WTC11 (cell line): ENCODE measurements around the gene HYDIN. TPM values are rescaled to one million over a fixed set of nuclear protein-coding genes. Genes with fewer than 3 reads are reported as not detected.

Experiments
- ATAC-seq: fragments of 200-7000 bp; cut with Tn5 transposase; 2 replicates; pipeline ENCODE4 v1.10.0; 2021; ENCODE audit warnings: mild to moderate bottlenecking, moderate library complexity
- CTCF ChIA-PET: fragments of 300-600 bp; sonication (Branson Sonifier 250); formaldehyde crosslinking; loops from one replicate; lab custom pipeline; 2021; ENCODE audit warnings: antibody characterized with exemption; lab: Charles Lee
- POLR2A ChIA-PET: fragments of 350-600 bp; sonication (Branson Sonifier 250); formaldehyde crosslinking; loops from one replicate; lab custom pipeline; 2021; ENCODE audit warnings: antibody characterized with exemption; lab: Charles Lee
- DNase-seq: peaks from one replicate; pipeline ENCODE4 v3.0.0; 2021; ENCODE audit warnings: low spot score
- H3K27ac Mint-ChIP-seq: 2 replicates; pipeline ENCODE4 v1.8.0; 2021; ENCODE audit warnings: mixed read lengths
- H3K27me3 Mint-ChIP-seq: 2 replicates; pipeline ENCODE4 v1.8.0; 2021; ENCODE audit warnings: low read depth, mild to moderate bottlenecking, moderate library complexity, mixed read lengths
- H3K36me3 Mint-ChIP-seq: 2 replicates; pipeline ENCODE4 v1.8.0; 2021; ENCODE audit warnings: mixed read lengths
- H3K4me1 Mint-ChIP-seq: 2 replicates; pipeline ENCODE4 v1.8.0; 2022; ENCODE audit warnings: mixed read lengths
- H3K4me3 Mint-ChIP-seq: 2 replicates; pipeline ENCODE4 v1.8.0; 2021; ENCODE audit warnings: mild to moderate bottlenecking, moderate library complexity, mixed read lengths
- H3K9me3 Mint-ChIP-seq: 2 replicates; pipeline ENCODE4 v1.8.0; 2021; ENCODE audit warnings: mixed read lengths
- AFF4 ChIP-seq: sonication (generic); formaldehyde crosslinking; IDR thresholded peaks from 2 replicates; pipeline ENCODE4 v1.8.1; 2023; ENCODE audit warnings: mild to moderate bottlenecking, missing genetic modification reagents, borderline replicate concordance
- ATF6 ChIP-seq: sonication (generic); formaldehyde crosslinking; IDR thresholded peaks from 2 replicates; pipeline ENCODE4 v1.8.1; 2023; ENCODE audit warnings: mild to moderate bottlenecking, missing genetic modification reagents
- CREB1 ChIP-seq: sonication (generic); formaldehyde crosslinking; IDR thresholded peaks from 2 replicates; pipeline ENCODE4 v1.8.0; 2023; ENCODE audit warnings: mild to moderate bottlenecking, missing genetic modification reagents
- ESRRA ChIP-seq: sonication (generic); formaldehyde crosslinking; IDR thresholded peaks from 2 replicates; pipeline ENCODE4 v1.8.1; 2022; ENCODE audit warnings: mild to moderate bottlenecking, missing genetic modification reagents, borderline replicate concordance
- FOXP1 ChIP-seq: sonication (generic); formaldehyde crosslinking; IDR thresholded peaks from 2 replicates; pipeline ENCODE4 v1.8.0; 2022; ENCODE audit warnings: missing genetic modification reagents, mild to moderate bottlenecking, moderate library complexity, borderline replicate concordance
- HMGXB4 ChIP-seq: sonication (generic); formaldehyde crosslinking; IDR thresholded peaks from 2 replicates; pipeline ENCODE4 v1.8.1; 2023; ENCODE audit warnings: mild to moderate bottlenecking, moderate library complexity, missing genetic modification reagents
- JUN ChIP-seq: sonication (generic); formaldehyde crosslinking; IDR thresholded peaks from 2 replicates; pipeline ENCODE4 v1.8.0; 2023; ENCODE audit warnings: mild to moderate bottlenecking, missing genetic modification reagents
- MYBL2 ChIP-seq: sonication (generic); formaldehyde crosslinking; IDR thresholded peaks from 2 replicates; pipeline ENCODE4 v1.8.1; 2023; ENCODE audit warnings: mild to moderate bottlenecking, moderate library complexity, missing genetic modification reagents
- NFE2L1 ChIP-seq: sonication (generic); formaldehyde crosslinking; IDR thresholded peaks from 2 replicates; pipeline ENCODE4 v1.8.1; 2023; ENCODE audit warnings: missing genetic modification reagents
- NR3C1 ChIP-seq: sonication (generic); formaldehyde crosslinking; conservative IDR thresholded peaks from 2 replicates; pipeline ENCODE4 v1.8.1; 2023; ENCODE audit warnings: low read depth, mild to moderate bottlenecking, missing genetic modification reagents
- TEAD4 ChIP-seq: sonication (generic); formaldehyde crosslinking; IDR thresholded peaks from 2 replicates; pipeline ENCODE4 v1.8.0; 2022; ENCODE audit warnings: mild to moderate bottlenecking, missing genetic modification reagents
- USF2 ChIP-seq: sonication (generic); formaldehyde crosslinking; IDR thresholded peaks from 2 replicates; pipeline ENCODE4 v1.8.1; 2023; ENCODE audit warnings: mild to moderate bottlenecking, missing genetic modification reagents, moderate library complexity
- ZNF121 ChIP-seq: sonication (generic); formaldehyde crosslinking; IDR thresholded peaks from 2 replicates; pipeline ENCODE4 v1.8.0; 2023; ENCODE audit warnings: missing genetic modification reagents
- ZNF232 ChIP-seq: sonication (generic); formaldehyde crosslinking; IDR thresholded peaks from 2 replicates; pipeline ENCODE4 v1.8.0; 2022; ENCODE audit warnings: mild to moderate bottlenecking, missing genetic modification reagents
- ZNF263 ChIP-seq: sonication (generic); formaldehyde crosslinking; IDR thresholded peaks from 2 replicates; pipeline ENCODE4 v1.8.1; 2022; ENCODE audit warnings: low read depth, mild to moderate bottlenecking, moderate library complexity, missing genetic modification reagents
- ZNF416 ChIP-seq: fragments of 250-450 bp; sonication (Bioruptor Pico); IDR thresholded peaks from 2 replicates; pipeline ENCODE4 v1.9.0; 2021; ENCODE audit warnings: mild to moderate bottlenecking, inconsistent platforms
- total RNA-seq: library from RNA; stranded (reverse); gene quantifications from 3 replicates; pipeline ENCODE4 v1.2.3, GENCODE V29; 2021
- TF ChIP-seq, protein P1 (sequence below): fragments of 250-450 bp; sonication (Bioruptor Pico); IDR thresholded peaks from 2 replicates; pipeline ENCODE4 v1.9.0; 2021; ENCODE audit warnings: mild to moderate bottlenecking, borderline replicate concordance
- TF ChIP-seq, protein P2 (sequence below): sonication (generic); formaldehyde crosslinking; IDR thresholded peaks from 2 replicates; pipeline ENCODE4 v1.8.0; 2023; ENCODE audit warnings: mild to moderate bottlenecking, missing genetic modification reagents

The HYDIN gene
- total RNA-seq, 1 experiment from 2014 or later, result 2.6 TPM

GRCh38 chr16:70766658-70767057 lies 463.9 kb downstream of the HYDIN start (continued):
- TF ChIP-seq, protein P1, sequence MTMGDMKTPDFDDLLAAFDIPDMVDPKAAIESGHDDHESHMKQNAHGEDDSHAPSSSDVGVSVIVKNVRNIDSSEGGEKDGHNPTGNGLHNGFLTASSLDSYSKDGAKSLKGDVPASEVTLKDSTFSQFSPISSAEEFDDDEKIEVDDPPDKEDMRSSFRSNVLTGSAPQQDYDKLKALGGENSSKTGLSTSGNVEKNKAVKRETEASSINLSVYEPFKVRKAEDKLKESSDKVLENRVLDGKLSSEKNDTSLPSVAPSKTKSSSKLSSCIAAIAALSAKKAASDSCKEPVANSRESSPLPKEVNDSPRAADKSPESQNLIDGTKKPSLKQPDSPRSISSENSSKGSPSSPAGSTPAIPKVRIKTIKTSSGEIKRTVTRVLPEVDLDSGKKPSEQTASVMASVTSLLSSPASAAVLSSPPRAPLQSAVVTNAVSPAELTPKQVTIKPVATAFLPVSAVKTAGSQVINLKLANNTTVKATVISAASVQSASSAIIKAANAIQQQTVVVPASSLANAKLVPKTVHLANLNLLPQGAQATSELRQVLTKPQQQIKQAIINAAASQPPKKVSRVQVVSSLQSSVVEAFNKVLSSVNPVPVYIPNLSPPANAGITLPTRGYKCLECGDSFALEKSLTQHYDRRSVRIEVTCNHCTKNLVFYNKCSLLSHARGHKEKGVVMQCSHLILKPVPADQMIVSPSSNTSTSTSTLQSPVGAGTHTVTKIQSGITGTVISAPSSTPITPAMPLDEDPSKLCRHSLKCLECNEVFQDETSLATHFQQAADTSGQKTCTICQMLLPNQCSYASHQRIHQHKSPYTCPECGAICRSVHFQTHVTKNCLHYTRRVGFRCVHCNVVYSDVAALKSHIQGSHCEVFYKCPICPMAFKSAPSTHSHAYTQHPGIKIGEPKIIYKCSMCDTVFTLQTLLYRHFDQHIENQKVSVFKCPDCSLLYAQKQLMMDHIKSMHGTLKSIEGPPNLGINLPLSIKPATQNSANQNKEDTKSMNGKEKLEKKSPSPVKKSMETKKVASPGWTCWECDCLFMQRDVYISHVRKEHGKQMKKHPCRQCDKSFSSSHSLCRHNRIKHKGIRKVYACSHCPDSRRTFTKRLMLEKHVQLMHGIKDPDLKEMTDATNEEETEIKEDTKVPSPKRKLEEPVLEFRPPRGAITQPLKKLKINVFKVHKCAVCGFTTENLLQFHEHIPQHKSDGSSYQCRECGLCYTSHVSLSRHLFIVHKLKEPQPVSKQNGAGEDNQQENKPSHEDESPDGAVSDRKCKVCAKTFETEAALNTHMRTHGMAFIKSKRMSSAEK (CRISPR knock-in tag), result no peak
- TF ChIP-seq CREB1 (CRISPR knock-in tag) (no peak), NFE2L1 (CRISPR knock-in tag) (no peak), USF2 (no peak), MYBL2 (CRISPR knock-in tag) (no peak), ZNF263 (CRISPR knock-in tag) (no peak), ESRRA (CRISPR knock-in tag) (no peak), TEAD4 (CRISPR knock-in tag) (no peak), ATF6 (CRISPR knock-in tag) (no peak), ZNF416 (CRISPR knock-in tag) (no peak), ZNF121 (CRISPR knock-in tag) (no peak), HMGXB4 (CRISPR knock-in tag) (no peak)
- TF ChIP-seq, protein P2, sequence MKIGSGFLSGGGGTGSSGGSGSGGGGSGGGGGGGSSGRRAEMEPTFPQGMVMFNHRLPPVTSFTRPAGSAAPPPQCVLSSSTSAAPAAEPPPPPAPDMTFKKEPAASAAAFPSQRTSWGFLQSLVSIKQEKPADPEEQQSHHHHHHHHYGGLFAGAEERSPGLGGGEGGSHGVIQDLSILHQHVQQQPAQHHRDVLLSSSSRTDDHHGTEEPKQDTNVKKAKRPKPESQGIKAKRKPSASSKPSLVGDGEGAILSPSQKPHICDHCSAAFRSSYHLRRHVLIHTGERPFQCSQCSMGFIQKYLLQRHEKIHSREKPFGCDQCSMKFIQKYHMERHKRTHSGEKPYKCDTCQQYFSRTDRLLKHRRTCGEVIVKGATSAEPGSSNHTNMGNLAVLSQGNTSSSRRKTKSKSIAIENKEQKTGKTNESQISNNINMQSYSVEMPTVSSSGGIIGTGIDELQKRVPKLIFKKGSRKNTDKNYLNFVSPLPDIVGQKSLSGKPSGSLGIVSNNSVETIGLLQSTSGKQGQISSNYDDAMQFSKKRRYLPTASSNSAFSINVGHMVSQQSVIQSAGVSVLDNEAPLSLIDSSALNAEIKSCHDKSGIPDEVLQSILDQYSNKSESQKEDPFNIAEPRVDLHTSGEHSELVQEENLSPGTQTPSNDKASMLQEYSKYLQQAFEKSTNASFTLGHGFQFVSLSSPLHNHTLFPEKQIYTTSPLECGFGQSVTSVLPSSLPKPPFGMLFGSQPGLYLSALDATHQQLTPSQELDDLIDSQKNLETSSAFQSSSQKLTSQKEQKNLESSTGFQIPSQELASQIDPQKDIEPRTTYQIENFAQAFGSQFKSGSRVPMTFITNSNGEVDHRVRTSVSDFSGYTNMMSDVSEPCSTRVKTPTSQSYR (CRISPR knock-in tag), result no peak

DNA sequence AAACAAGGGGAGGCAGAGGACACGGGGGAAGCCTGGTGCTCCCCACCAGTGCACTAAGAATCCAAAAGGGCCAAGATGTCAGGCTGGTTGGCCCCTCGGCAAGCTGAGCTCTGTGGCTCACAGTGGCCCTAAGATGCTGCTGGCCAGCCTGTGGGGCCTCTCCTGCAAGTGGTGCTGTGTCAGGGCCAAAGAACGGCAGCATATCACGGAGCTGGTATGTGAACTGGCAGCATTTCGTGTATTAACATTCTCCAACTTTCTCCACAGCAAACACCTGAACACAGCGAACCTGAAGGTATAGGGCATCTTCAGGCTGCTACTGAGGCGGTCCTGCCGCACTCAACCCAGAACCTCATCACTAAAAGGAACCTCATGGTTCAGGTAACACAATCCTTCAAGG lies 464.3 kb downstream of the HYDIN start:
- no peak overlapping the region for H3K27ac Mint-ChIP-seq
- no peaks in the 10 kb centered on the region for H3K27me3 Mint-ChIP-seq
- ATAC-seq (no peak), DNase-seq (no peak)
- H3K4me3 Mint-ChIP-seq, result no peak overlapping the region
- peaks cover 9% of the 10 kb centered on the region; the same call in 1 of the 2 replicates for H3K36me3 Mint-ChIP-seq
- ChIA-PET CTCF (interaction anchor here (1.8 to 2.3 kb wide), 2 partner anchors 16 to 86 kb away, joined by 4 to 12 read pairs; no protein-coding TSS in a partner anchor), POLR2A (no interaction called here)
- no peaks in the 10 kb centered on the region for H3K4me1 Mint-ChIP-seq
- no peaks in the 10 kb centered on the region for H3K9me3 Mint-ChIP-seq
- no peak for TF ChIP-seq NR3C1 (CRISPR knock-in tag)
- no peak for TF ChIP-seq FOXP1
- no peak for TF ChIP-seq AFF4 (CRISPR knock-in tag)
- no peak for TF ChIP-seq JUN
- TF ChIP-seq ZNF232 (CRISPR knock-in tag), result no peak
